ENCODE results near the gene ATG4C. TPM values are rescaled to one million over a fixed set of nuclear protein-coding genes. Genes with fewer than 3 reads are reported as not detected.

The ATG4C gene
- total and polyA plus RNA-seq, 2 of the 4 experiments (the other 2 are of a cell fraction) = 4.7 to 7.2 TPM

GRCh38 chr1:62834400-62834961, 50.5 kb downstream of the ATG4C start:
- no peak overlapping the region for H4K91ac ChIP-seq (ENCODE audit: insufficient read depth, low read depth, low read length)
- no peaks in the 10 kb centered on the region for H3K9me3 ChIP-seq (ENCODE audit: control insufficient read depth, insufficient read depth, low read length)
- H4K5ac ChIP-seq (ENCODE audit: low read depth, low read length) = no peak overlapping the region
- no peak overlapping the region for H2BK5ac ChIP-seq (ENCODE audit: low read depth, low read length, poor library complexity, severe bottlenecking)
- H2AFZ ChIP-seq (replicated peaks; ENCODE audit: low read length, poor library complexity) = no peak overlapping the region
- BruUV-seq (replicated peaks) = no TSS peak
- H4K8ac ChIP-seq (ENCODE audit: low read depth in 2 of 2, low read length in 2 of 2) = no peak overlapping the region
- no peaks in the 10 kb centered on the region for H3K27me3 ChIP-seq (ENCODE audit: control insufficient read depth, insufficient read depth, low read length)
- H3K9me1 ChIP-seq (ENCODE audit: insufficient read depth, low read length) = no peaks in the 10 kb centered on the region
- no peaks in the 10 kb centered on the region for H3K4me1 ChIP-seq (ENCODE audit: control insufficient read depth, insufficient read depth, low read length)
- no peak overlapping the region for H2BK15ac ChIP-seq (ENCODE audit: low read depth, low read length)
- H3K36me3 ChIP-seq (ENCODE audit: control insufficient read depth, insufficient read depth, low read length) = no peaks in the 10 kb centered on the region; the same call in 1 of the 2 replicates
- ATAC-seq (ENCODE audit: low read depth) (no peak), DNase-seq (no peak)
- no peak overlapping the region for H2BK120ac ChIP-seq (ENCODE audit: low read depth, low read length)
- no peak overlapping the region for H3K18ac ChIP-seq (ENCODE audit: low read depth, low read length)
- no peak overlapping the region for H3K56ac ChIP-seq (ENCODE audit: extremely low read depth, insufficient read depth, low read length)
- in situ Hi-C loops (cut with MboI; ENCODE audit: low sequenced_read_pairs) (loop anchor here (25.0 kb wide), 2 partner anchors 603 to 703 kb away; no protein-coding TSS in a partner anchor), intact Hi-C loops (cut with micrococcal nuclease) (no loop called here), dilution Hi-C loops (cut with HindIII; ENCODE audit: low sequenced_read_pairs, unreplicated experiment) (no loop called here)
- CTCF ChIA-PET = interaction anchor here (0.6 kb wide), 1 partner anchor 579 kb away, joined by 3 read pairs; no protein-coding TSS in a partner anchor
- H2AK5ac ChIP-seq (ENCODE audit: low read depth, low read length) = no peak overlapping the region
- TF ChIP-seq RFX5 (IDR thresholded peaks at IDR 0.05; ENCODE audit: low read depth, low read length) (no peak), MAFK (IDR thresholded peaks at IDR 0.05; ENCODE audit: low read depth, low read length) (peak; percentile 68)
- no peak overlapping the region for H3K23ac ChIP-seq (ENCODE audit: low read depth, low read length)
- no peak overlapping the region for H2AK9ac ChIP-seq (replicated peaks; ENCODE audit: low read depth, low read length, poor library complexity)
- no peak overlapping the region for H3K4me2 ChIP-seq (ENCODE audit: low read depth, low read length)
- H3K4me3 ChIP-seq (ENCODE audit: insufficient read depth, low read depth, low read length) = no peak overlapping the region
- no peak overlapping the region for H3K9ac ChIP-seq (ENCODE audit: low read depth, low read length)
- POLR2A ChIA-PET (ENCODE audit: unreplicated experiment) = no interaction called here
- no CpG with 5 or more reads among the region's 1 CpG for WGBS, 2 experiments (ENCODE audit: extremely low coverage in 2 of 2, insufficient read length in 1 of 2)
- H3K79me1 ChIP-seq (ENCODE audit: low read depth in 1 of 2, low read length in 2 of 2) = no peaks in the 10 kb centered on the region
- no peak overlapping the region for H3K14ac ChIP-seq (replicated peaks; ENCODE audit: low read depth, low read length)
- H4K20me1 ChIP-seq (ENCODE audit: insufficient read depth, low read length) = no peaks in the 10 kb centered on the region
- no peak overlapping the region for H3K27ac ChIP-seq (ENCODE audit: insufficient read depth, low read length)
- H3K4ac ChIP-seq (ENCODE audit: low read depth, low read length) = no peak overlapping the region
- no peak overlapping the region for H2BK20ac ChIP-seq (ENCODE audit: low read depth, low read length)

Data from IMR-90 (cell line).